H1 (cell line): Measurements from ENCODE around the gene MTARC1. TPM values are rescaled to one million over a fixed set of nuclear protein-coding genes. Genes with fewer than 3 reads are reported as not detected.

ENCODE experiments used
- CTCF ChIA-PET: fragments of 300-600 bp; sonication (Branson Sonifier 250); formaldehyde crosslinking; loops from one replicate; lab custom pipeline; 2021; ENCODE audit not compliant: partially characterized antibody; lab: Charles Lee
- POLR2A ChIA-PET: fragments of 300-600 bp; sonication (Branson Sonifier 250); formaldehyde crosslinking; loops from one replicate; lab custom pipeline; 2021; ENCODE audit warnings: inconsistent platforms; ENCODE audit not compliant: partially characterized antibody; lab: Charles Lee
- DNase-seq, 2 experiments: peaks; one replicate each; pipeline versions ENCODE4 v3.0.0 to v3.0.0-alpha.2; 2010 to 2022; ENCODE audit warnings: low spot score in 2 of 2, low read depth in 1 of 2, mixed read lengths in 1 of 2
- FAIRE-seq: peaks from 2 replicates; lab custom pipeline; 2011; peaks lifted over from hg19 to GRCh38; lab: Jason Lieb, UNC
- H2AFZ ChIP-seq: 2 replicates; pipeline ENCODE4 v1.8.1; 2012; ENCODE audit warnings: low read length, inconsistent platforms
- H2AK5ac ChIP-seq: 2 replicates; pipeline ENCODE4 v1.6.1; 2013; ENCODE audit warnings: low read depth, low read length
- H2BK120ac ChIP-seq: replicated peaks from 2 replicates; pipeline ENCODE3; 2013; ENCODE audit warnings: low read depth, low read length, inconsistent platforms
- H2BK12ac ChIP-seq: 2 replicates; pipeline ENCODE4 v1.6.1; 2013; ENCODE audit warnings: low read depth, low read length
- H2BK15ac ChIP-seq: 2 replicates; pipeline ENCODE4 v1.6.1; 2013; ENCODE audit warnings: low read length
- H2BK20ac ChIP-seq: 2 replicates; pipeline ENCODE4 v1.6.1; 2013; ENCODE audit warnings: low read length
- H2BK5ac ChIP-seq: 2 replicates; pipeline ENCODE4 v1.6.1; 2013; ENCODE audit warnings: low read depth, low read length
- H3K14ac ChIP-seq: 2 replicates; pipeline ENCODE4 v1.6.1; 2013; ENCODE audit warnings: inconsistent platforms; ENCODE audit not compliant: insufficient read length
- H3K18ac ChIP-seq: 2 replicates; pipeline ENCODE4 v1.6.1; 2013; ENCODE audit warnings: low read length; ENCODE audit errors: extremely low read depth
- H3K23ac ChIP-seq: 2 replicates; pipeline ENCODE4 v1.6.1; 2013; ENCODE audit warnings: inconsistent platforms; ENCODE audit not compliant: insufficient read length
- H3K23me2 ChIP-seq: 2 replicates; pipeline ENCODE4 v1.6.1; 2013; ENCODE audit warnings: low read depth, low read length
- H3K27ac ChIP-seq: 2 replicates; pipeline ENCODE4 v1.6.1; 2011; ENCODE audit warnings: low read depth, low read length, inconsistent platforms
- H3K27me3 ChIP-seq, 4 experiments: replicated peaks in 1 of 4; 1 replicate in 1 of 4; 2 replicates in 3 of 4; pipeline versions ENCODE4 v1.6.1 to v1.8.1; 2011 to 2013; ENCODE audit warnings: low read length in 3 of 4, mild to moderate bottlenecking in 3 of 4, inconsistent platforms in 2 of 4, mixed read lengths in 2 of 4, moderate library complexity in 1 of 4; ENCODE audit not compliant: control insufficient read depth in 3 of 4, insufficient read depth in 3 of 4; ENCODE audit errors: extremely low read depth in 1 of 4
- H3K36me3 ChIP-seq, 4 experiments: 2 replicates each; pipeline versions ENCODE4 v1.6.1 to v1.8.1; 2011 to 2013; ENCODE audit warnings: mild to moderate bottlenecking in 4 of 4, low read length in 3 of 4, moderate library complexity in 2 of 4, control low read depth in 1 of 4, inconsistent platforms in 1 of 4; ENCODE audit not compliant: insufficient read depth in 4 of 4, control insufficient read depth in 2 of 4
- H3K4ac ChIP-seq: replicated peaks from 2 replicates; pipeline ENCODE3; 2013; ENCODE audit warnings: low read length, low read depth, mixed read lengths, inconsistent platforms; ENCODE audit not compliant: insufficient read length
- H3K4me1 ChIP-seq, 4 experiments: replicated peaks in 1 of 4; 1 replicate in 1 of 4; 2 replicates in 3 of 4; pipeline versions ENCODE4 v1.6.1 to v1.8.1; 2011 to 2013; ENCODE audit warnings: low read length in 3 of 4, inconsistent platforms in 2 of 4, mixed read lengths in 1 of 4; ENCODE audit not compliant: insufficient read depth in 4 of 4, control insufficient read depth in 3 of 4
- H3K4me2 ChIP-seq, 2 experiments: 2 replicates each; pipeline versions ENCODE4 v1.6.1 to v1.8.1; 2011 to 2013; ENCODE audit warnings: low read depth in 2 of 2, low read length in 2 of 2, control low read depth in 1 of 2, inconsistent platforms in 1 of 2, mild to moderate bottlenecking in 1 of 2; ENCODE audit not compliant: insufficient read depth in 1 of 2
- H3K4me3 ChIP-seq, 4 experiments: fragments of 200-600, 300-600 bp in 1 of 4; sonication (generic), shearing (Covaris generic), sonication (Bioruptor Twin) in 1 of 4; 2 replicates each; pipeline versions ENCODE4 v1.5.1 to v1.8.1; 2011 to 2016; ENCODE audit warnings: low read length in 4 of 4, low read depth in 3 of 4, control low read depth in 2 of 4, inconsistent platforms in 2 of 4, mild to moderate bottlenecking in 2 of 4, mixed read lengths in 1 of 4, moderate library complexity in 1 of 4; ENCODE audit not compliant: insufficient read depth in 2 of 4; ENCODE audit errors: extremely low read depth in 1 of 4
- H3K56ac ChIP-seq: replicated peaks from 2 replicates; pipeline ENCODE3; 2013; ENCODE audit warnings: low read depth, mild to moderate bottlenecking, mixed read lengths, low read length, inconsistent platforms; ENCODE audit not compliant: insufficient read length
- H3K79me1 ChIP-seq: 2 replicates; pipeline ENCODE4 v1.6.1; 2013; ENCODE audit warnings: low read depth, low read length, control low read depth
- H3K79me2 ChIP-seq, 2 experiments: 2 replicates each; pipeline versions ENCODE4 v1.6.1 to v1.8.1; 2012 to 2013; ENCODE audit warnings: low read length in 2 of 2, mild to moderate bottlenecking in 2 of 2, inconsistent platforms in 1 of 2; ENCODE audit not compliant: insufficient read depth in 2 of 2, control insufficient read depth in 1 of 2
- H3K9ac ChIP-seq, 4 experiments: replicated peaks in 1 of 4; 1 replicate in 1 of 4; 2 replicates in 3 of 4; pipeline versions ENCODE4 v1.6.1 to v1.8.1; 2011 to 2013; ENCODE audit warnings: low read depth in 3 of 4, low read length in 3 of 4, control low read depth in 2 of 4, mild to moderate bottlenecking in 2 of 4, moderate library complexity in 2 of 4, inconsistent platforms in 1 of 4; ENCODE audit errors: extremely low read depth in 1 of 4
- H3K9me3 ChIP-seq, 2 experiments: 2 replicates each; pipeline versions ENCODE4 v1.6.1 to v1.8.1; 2012 to 2013; ENCODE audit warnings: mild to moderate bottlenecking in 2 of 2, moderate library complexity in 2 of 2, control low read depth in 1 of 2, inconsistent platforms in 1 of 2, low read depth in 1 of 2, low read length in 1 of 2, mixed read lengths in 1 of 2; ENCODE audit not compliant: insufficient read depth in 2 of 2
- H4K20me1 ChIP-seq, 2 experiments: replicated peaks in 1 of 2; 2 replicates each; pipeline versions ENCODE3 to v1.8.1; 2011 to 2013; ENCODE audit warnings: inconsistent platforms in 2 of 2, low read length in 2 of 2, mild to moderate bottlenecking in 1 of 2; ENCODE audit not compliant: insufficient read depth in 2 of 2, control insufficient read depth in 1 of 2
- H4K5ac ChIP-seq: 2 replicates; pipeline ENCODE4 v1.6.1; 2013; ENCODE audit warnings: low read length, low read depth, mixed read lengths, inconsistent platforms; ENCODE audit not compliant: insufficient read length
- H4K8ac ChIP-seq: 2 replicates; pipeline ENCODE4 v1.8.0; 2013; ENCODE audit warnings: mild to moderate bottlenecking, moderate library complexity, low read length, inconsistent platforms; ENCODE audit not compliant: insufficient read depth; ENCODE audit errors: extremely low read depth
- H4K91ac ChIP-seq: replicated peaks from 2 replicates; pipeline ENCODE3; 2013; ENCODE audit warnings: low read length, mixed read lengths, inconsistent platforms; ENCODE audit not compliant: insufficient read length
- CHD2 ChIP-seq: IDR thresholded peaks from 2 replicates; pipeline ENCODE4 v1.6.1; 2012; ENCODE audit warnings: low read length, improper control_type of control experiment
- HDAC2 ChIP-seq, 2 experiments: fragments of 300-600 bp in 1 of 2; sonication (generic) in 1 of 2; IDR thresholded peaks; 2 replicates each; pipeline ENCODE4 v1.6.1; 2011 to 2012; ENCODE audit warnings: low read depth in 2 of 2, low read length in 2 of 2, mild to moderate bottlenecking in 2 of 2, moderate library complexity in 2 of 2, borderline replicate concordance in 1 of 2, inconsistent platforms in 1 of 2
- POLR2A ChIP-seq, 2 experiments: IDR thresholded peaks; 1 replicate in 1 of 2; 2 replicates in 1 of 2; pipeline ENCODE4 v1.6.1; 2011; ENCODE audit warnings: low read depth in 2 of 2, low read length in 2 of 2, mild to moderate bottlenecking in 2 of 2; ENCODE audit errors: control extremely low read depth in 1 of 2
- POLR2AphosphoS5 ChIP-seq: IDR thresholded peaks from 2 replicates; pipeline ENCODE4 v1.6.1; 2011; ENCODE audit warnings: low read depth, low read length
- RFX5 ChIP-seq: IDR thresholded peaks from 2 replicates; pipeline ENCODE4 v1.6.1; 2011; ENCODE audit warnings: low read depth, low read length, improper control_type of control experiment, borderline replicate concordance
- TAF1 ChIP-seq: IDR thresholded peaks from 2 replicates; pipeline ENCODE4 v1.6.1; 2011; ENCODE audit warnings: mild to moderate bottlenecking, low read depth, low read length
- TAF7 ChIP-seq: optimal IDR thresholded peaks from 2 replicates; pipeline ENCODE3; 2011; ENCODE audit warnings: low read depth, mild to moderate bottlenecking, inconsistent platforms, low read length, moderate library complexity, borderline replicate concordance
- TBP ChIP-seq: IDR thresholded peaks from 2 replicates; pipeline ENCODE4 v1.6.1; 2011; ENCODE audit warnings: low read depth, low read length, improper control_type of control experiment
- WGBS, 2 experiments: shearing (Covaris generic) in 1 of 2; methylation state at CpG; one replicate each; pipeline versions ENCODE4 v1.1.6 to v1.1.7; 2013 to 2015; ENCODE audit warnings: low lambda C conversion rate in 2 of 2, mixed read lengths in 2 of 2, inconsistent platforms in 1 of 2, low coverage in 1 of 2, missing lambda C conversion rate in 1 of 2; ENCODE audit not compliant: insufficient replicate concordance in 2 of 2, insufficient coverage in 1 of 2, insufficient read length in 1 of 2; ENCODE audit errors: extremely low coverage in 1 of 2, missing lambda C conversion rate in 1 of 2; 5-methylcytosine and 5-hydroxymethylcytosine counted together
- polyA plus RNA-seq, 7 experiments: library from polyadenylated mRNA; depleted of rRNA in 3 of 7; stranded (reverse) in 5 of 7; unstranded in 2 of 7; fragments of >200 nt in 5 of 7; fragments of 200-250 nt in 2 of 7; gene quantifications; 1 replicate in 5 of 7; 2 replicates in 1 of 7; 4 replicates in 1 of 7; pipeline versions ENCODE4 v1.2.1 to v1.2.3, GENCODE V29; 2011 to 2013; ENCODE audit warnings: missing spikeins in 2 of 7, mixed read lengths in 2 of 7
- total RNA-seq: library from RNA; stranded (reverse); fragmentation: NEBNext Ultra II Directional; extraction: Animal tissue kit (Norgen Biotek cat#: 25700); gene quantifications from 2 replicates; pipeline ENCODE4 v1.2.1, GENCODE V29; 2021
- TF ChIP-seq, protein P1 (sequence below): IDR thresholded peaks from 2 replicates; pipeline ENCODE4 v1.6.1; 2012; ENCODE audit warnings: low read length, inconsistent platforms

Gene MTARC1
- total and polyA plus RNA-seq, 2 of the 8 experiments (the other 6 are each of a cell fraction or from before 2014, with no cell fraction given): 17.2 to 46.2 TPM

DNA sequence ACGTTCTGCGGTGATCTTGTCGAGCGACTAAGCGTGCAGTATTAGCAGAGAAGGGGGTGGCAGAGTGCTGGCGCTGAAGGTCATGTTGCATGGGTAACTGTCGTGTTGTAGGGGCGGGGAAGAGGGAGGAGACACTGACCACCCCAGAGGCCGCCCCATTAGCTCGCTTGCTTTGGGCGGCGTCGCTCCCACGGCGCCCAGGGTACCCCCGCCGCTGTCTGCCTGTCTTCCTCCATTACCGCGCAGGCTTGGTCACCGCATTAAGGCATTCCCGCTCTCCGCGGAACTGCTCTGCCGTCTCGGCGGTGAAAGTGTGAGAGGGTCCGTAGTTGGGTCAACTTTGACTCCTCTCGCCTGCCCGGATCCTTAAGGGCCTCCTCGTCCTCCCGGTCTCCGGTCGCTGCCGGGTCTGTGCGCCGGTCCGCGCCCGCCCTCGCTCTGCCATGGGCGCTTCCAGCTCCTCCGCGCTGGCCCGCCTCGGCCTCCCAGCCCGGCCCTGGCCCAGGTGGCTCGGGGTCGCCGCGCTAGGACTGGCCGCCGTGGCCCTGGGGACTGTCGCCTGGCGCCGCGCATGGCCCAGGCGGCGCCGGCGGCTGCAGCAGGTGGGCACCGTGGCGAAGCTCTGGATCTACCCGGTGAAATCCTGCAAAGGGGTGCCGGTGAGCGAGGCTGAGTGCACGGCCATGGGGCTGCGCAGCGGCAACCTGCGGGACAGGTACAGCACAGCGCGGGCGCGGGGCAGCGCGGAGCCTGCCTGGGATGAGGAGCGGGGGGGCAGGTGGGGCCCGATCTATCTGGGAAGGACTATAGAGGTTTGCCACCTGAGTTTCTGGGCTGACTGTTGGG is 38.4 kb upstream of the MTARC1 start, which contains the start of gene MTARC2:
TSS of gene MTARC2 (plus strand) at position 234 of the 846 bp plus-strand sequence. CDS start at position 444, 210 bp downstream.
- Histone ChIP-seq H2BK120ac (no peak within 1 kb of the TSS), H3K18ac (peak within 1 kb of the TSS; percentile 71), H3K4me1 (peaks cover 3 to 9% (median 7%) of the 10 kb centered on the region in 4 experiments; a peak in 5 of 7 replicates), H3K56ac (no peak within 1 kb of the TSS), H3K23me2 (peaks cover 9% of the 10 kb centered on the region), H2AK5ac (no peak within 1 kb of the TSS), H3K9me3 (no peaks in the 10 kb centered on the region), H4K8ac (peak within 1 kb of the TSS; percentile 85), H3K23ac (no peak within 1 kb of the TSS), H3K4me3 (peak within 1 kb of the TSS; percentile 71 to 76 (median 74)), H3K36me3 (no peaks in the 10 kb centered on the region), H3K4me2 (peak within 1 kb of the TSS; percentile 78 to 97), H2BK12ac (peak within 1 kb of the TSS; percentile 91; the same call in 1 of the 2 replicates), H2BK15ac (0 out of 2 replicates have a peak within 1 kb of the TSS, but pooled peaks have one; percentile 46), H2AFZ (peak within 1 kb of the TSS; percentile 72), H3K14ac (no peak within 1 kb of the TSS), H3K79me1 (no peaks in the 10 kb centered on the region), H3K79me2 (peaks cover 0 to 11% of the 10 kb centered on the region in 2 experiments; a peak in 2 of 4 replicates), H4K91ac (no peak within 1 kb of the TSS), H2BK5ac (peak within 1 kb of the TSS; percentile 67; the same call in 1 of the 2 replicates), H4K5ac (peak within 1 kb of the TSS; percentile 10), H3K27ac (peak within 1 kb of the TSS; percentile 44; the same call in 1 of the 2 replicates), H3K27me3 (peaks cover 0 to 28% (median 15%) of the 10 kb centered on the region in 4 experiments; a peak in 6 of 7 replicates), H3K9ac (peak within 1 kb of the TSS; percentile 60 to 94 (median 78)), H4K20me1 (no peaks in the 10 kb centered on the region), H3K4ac (no peak within 1 kb of the TSS), H2BK20ac (no peak within 1 kb of the TSS)
- DNase-seq (peak; percentile 57 to 81), FAIRE-seq (peak; percentile 19)
- 1% methylated on average over 75 of the region's 77 CpGs; no CpG with 5 or more reads in 1 of the 2 experiments for WGBS, 2 experiments
- POLR2A ChIA-PET: interaction anchor here (0.8 to 4.8 kb wide), 19 partner anchors 8 to 534 kb away, joined by 3 to 70 read pairs (median 5); partner anchors contain the start of genes MTARC1 and RAB3GAP2
- CTCF ChIA-PET: interaction anchor here (0.6 to 5.9 kb wide), 17 partner anchors 9 to 467 kb away, joined by 3 to 42 read pairs (median 4); partner anchors contain the start of gene MTARC1
- TF ChIP-seq TAF1 (peak; percentile 86; the same call in 1 of the 2 replicates), TAF7 (peak; percentile 47), HDAC2 (IDR thresholded peaks at IDR 0.05; ENCODE audit: borderline replicate concordance in 1 of 2, low read depth in 2 of 2, low read length in 2 of 2) (no peak), POLR2A (IDR thresholded peaks at IDR 0.05; ENCODE audit: control extremely low read depth in 1 of 2, low read depth in 2 of 2, low read length in 2 of 2) (peak; percentile 79 to 92), POLR2AphosphoS5 (peak; percentile 83), RFX5 (no peak), TBP (peak; percentile 84), CHD2 (no peak)
- TF ChIP-seq, protein P1, sequence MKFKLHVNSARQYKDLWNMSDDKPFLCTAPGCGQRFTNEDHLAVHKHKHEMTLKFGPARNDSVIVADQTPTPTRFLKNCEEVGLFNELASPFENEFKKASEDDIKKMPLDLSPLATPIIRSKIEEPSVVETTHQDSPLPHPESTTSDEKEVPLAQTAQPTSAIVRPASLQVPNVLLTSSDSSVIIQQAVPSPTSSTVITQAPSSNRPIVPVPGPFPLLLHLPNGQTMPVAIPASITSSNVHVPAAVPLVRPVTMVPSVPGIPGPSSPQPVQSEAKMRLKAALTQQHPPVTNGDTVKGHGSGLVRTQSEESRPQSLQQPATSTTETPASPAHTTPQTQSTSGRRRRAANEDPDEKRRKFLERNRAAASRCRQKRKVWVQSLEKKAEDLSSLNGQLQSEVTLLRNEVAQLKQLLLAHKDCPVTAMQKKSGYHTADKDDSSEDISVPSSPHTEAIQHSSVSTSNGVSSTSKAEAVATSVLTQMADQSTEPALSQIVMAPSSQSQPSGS: no peak
